Measurements from ENCODE around the gene EFNA4. TPM values are rescaled to one million over a fixed set of nuclear protein-coding genes. Genes with fewer than 3 reads are reported as not detected.
A peak's percentile ranks its signal among the peaks of the same experiment; 100 is the strongest.

EFNA4 gene
- total and polyA plus RNA-seq, 9 of the 15 experiments (the other 6 are each of a cell fraction or from before 2014, with no cell fraction given), result 0.68 to 7.4 (median 6.1) TPM

DNA sequence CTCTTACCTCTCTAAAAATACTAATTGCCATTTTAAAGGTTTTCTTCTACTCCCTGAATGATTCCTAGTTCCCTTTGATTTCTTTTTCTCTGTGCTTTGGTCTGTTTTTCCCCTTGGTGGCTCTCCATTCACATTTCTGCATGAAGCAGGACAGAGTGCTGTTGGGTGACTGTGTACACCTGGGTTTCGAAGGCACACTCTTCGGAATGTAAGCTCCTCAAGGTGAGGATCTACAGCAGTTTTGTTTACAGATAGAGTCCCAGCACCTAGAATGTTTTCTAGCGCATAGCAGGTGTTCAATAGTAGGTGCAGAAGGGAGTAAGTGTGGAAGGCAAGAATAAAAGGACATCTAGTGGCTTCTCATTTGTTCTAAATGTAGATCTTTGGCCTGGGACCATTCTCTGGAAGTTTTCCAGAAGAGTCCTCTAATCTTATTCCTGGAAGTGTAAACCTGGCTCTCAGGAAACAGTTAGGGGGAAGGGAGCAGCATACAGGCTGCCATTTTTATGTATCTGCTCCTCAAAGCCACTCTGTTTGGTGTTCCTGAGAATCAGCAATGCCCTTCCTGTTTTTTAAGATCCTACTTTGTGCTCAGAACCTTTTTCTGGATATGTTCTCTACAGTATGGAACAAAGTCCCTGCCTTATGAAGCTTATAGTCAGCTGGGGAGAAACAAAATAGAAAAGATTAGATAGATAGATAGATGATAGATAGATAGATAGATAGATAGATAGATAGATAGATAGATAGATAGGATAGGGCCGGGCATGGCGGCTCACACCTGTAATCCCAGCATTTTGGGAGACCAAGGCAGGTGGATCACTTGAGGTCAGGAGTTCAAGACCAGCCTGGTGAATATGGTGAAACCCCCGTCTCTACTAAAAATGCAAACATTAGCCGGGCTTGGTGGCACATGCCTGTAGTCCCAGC is 41.3 kb downstream of the EFNA4 start (continued):
- no peak for TF ChIP-seq EP400 (IDR thresholded peaks at IDR 0.05)
- no peak for TF ChIP-seq ZNF324 (CRISPR knock-in tag; IDR thresholded peaks at IDR 0.05)
- peak; percentile 73; the same call in 1 of the 2 replicates for TF ChIP-seq GATA2 (CRISPR knock-in tag; IDR thresholded peaks at IDR 0.05)
- peak; percentile 99 for TF ChIP-seq DACH1 (IDR thresholded peaks at IDR 0.05; ENCODE audit: partially characterized antibody)
- no peak for TF ChIP-seq NELFE (IDR thresholded peaks at IDR 0.05; ENCODE audit: insufficient read depth, insufficient read length)
- TF ChIP-seq, protein P1, sequence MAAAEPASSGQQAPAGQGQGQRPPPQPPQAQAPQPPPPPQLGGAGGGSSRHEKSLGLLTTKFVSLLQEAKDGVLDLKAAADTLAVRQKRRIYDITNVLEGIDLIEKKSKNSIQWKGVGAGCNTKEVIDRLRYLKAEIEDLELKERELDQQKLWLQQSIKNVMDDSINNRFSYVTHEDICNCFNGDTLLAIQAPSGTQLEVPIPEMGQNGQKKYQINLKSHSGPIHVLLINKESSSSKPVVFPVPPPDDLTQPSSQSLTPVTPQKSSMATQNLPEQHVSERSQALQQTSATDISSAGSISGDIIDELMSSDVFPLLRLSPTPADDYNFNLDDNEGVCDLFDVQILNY (CRISPR knock-in tag; IDR thresholded peaks at IDR 0.05), result no peak
- no peak for TF ChIP-seq BCL6 (CRISPR knock-in tag; IDR thresholded peaks at IDR 0.05)

DNA sequence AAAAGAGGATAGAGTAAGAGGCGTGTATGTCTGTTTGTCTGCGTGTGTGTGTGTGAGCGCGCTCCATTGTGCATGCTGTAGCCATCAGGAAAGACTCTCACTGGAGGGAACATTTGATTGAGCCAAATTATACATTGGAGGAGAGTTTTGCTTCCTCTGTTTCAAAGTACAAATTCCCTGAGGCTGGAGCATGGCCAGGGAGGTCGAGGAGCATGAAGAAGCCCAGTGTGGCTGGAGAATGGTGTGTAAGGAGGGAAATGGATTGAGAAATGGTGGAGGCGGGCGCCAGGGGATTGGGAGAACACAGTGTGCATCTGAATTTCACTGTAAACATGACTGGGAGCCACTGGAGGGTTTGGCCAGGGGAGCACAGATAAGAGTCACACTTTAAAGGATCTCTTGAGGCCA is 42.1 kb downstream of the EFNA4 start:
- Histone ChIP-seq H3K4me3 (no peak overlapping the region), H2AFZ (ENCODE audit: low read depth, low read length) (peak overlapping the region; percentile 67; the same call in 1 of the 2 replicates), H3K9me3 (replicated peaks; ENCODE audit: control insufficient read depth, insufficient read depth, low read depth, low read length) (no peaks in the 10 kb centered on the region), H3K4me2 (ENCODE audit: insufficient read depth, low read length) (no peak overlapping the region), H3K9ac (ENCODE audit: insufficient read depth in 1 of 2, low read depth in 2 of 2, low read length in 2 of 2) (peak overlapping the region in 1 of 2 experiments; percentile 11; a peak in 1 of 4 replicates), H3K79me2 (ENCODE audit: control insufficient read depth, insufficient read depth, low read length) (no peaks in the 10 kb centered on the region), H3K4me1 (replicated peaks in 1 of 2; ENCODE audit: control insufficient read depth in 2 of 2, insufficient read depth in 2 of 2, low read length in 2 of 2) (peaks cover 7 to 12% of the 10 kb centered on the region in 2 experiments; a peak in 4 of 5 replicates), H3K27me3 (ENCODE audit: control insufficient read depth in 2 of 2, insufficient read depth in 2 of 2, low read length in 2 of 2) (no peaks in the 10 kb centered on the region), H3K27ac (ENCODE audit: extremely low read depth, low read depth, low read length) (no peak overlapping the region), H4K20me1 (replicated peaks; ENCODE audit: control insufficient read depth, insufficient read depth, low read length) (no peaks in the 10 kb centered on the region), H3K36me3 (ENCODE audit: control insufficient read depth, insufficient read depth, low read length) (no peaks in the 10 kb centered on the region), H3K9me1 (ENCODE audit: control insufficient read depth, insufficient read depth, low read length) (no peaks in the 10 kb centered on the region)
- CTCF ChIA-PET (ENCODE audit: low intra/inter-chr PET ratio), result no interaction called here
- FAIRE-seq (peak; percentile 49), ATAC-seq (peak; percentile 31; the same call in 2 of the 3 replicates), DNase-seq (ENCODE audit: extremely low read depth in 1 of 4, low spot score in 3 of 4) (peak in 1 of 4 experiments; percentile 4)
- BruUV-seq (replicated peaks), result no TSS peak
- TF ChIP-seq ZNF263 (CRISPR knock-in tag; IDR thresholded peaks at IDR 0.05; ENCODE audit: borderline replicate concordance), result no peak
- TF ChIP-seq ZNF3 (CRISPR knock-in tag; IDR thresholded peaks at IDR 0.05), result no peak
- intact Hi-C loops (cut with micrococcal nuclease) (no loop called here), in situ Hi-C loops (cut with MboI) (no loop called here)
- WGBS (ENCODE audit: insufficient coverage, low coverage, missing lambda C conversion rate), result 66% methylated on average over 7 of the region's 7 CpGs
- POLR2A ChIA-PET, result no interaction called here

Measured in K562 (cell line).